H1 (cell line): ENCODE data around the gene GEMIN7. TPM values are rescaled to one million over a fixed set of nuclear protein-coding genes. Genes with fewer than 3 reads are reported as not detected.

Experiments
- CTCF ChIA-PET: fragments of 300-600 bp; sonication (Branson Sonifier 250); formaldehyde crosslinking; loops from one replicate; lab custom pipeline; 2021; ENCODE audit not compliant: partially characterized antibody; lab: Charles Lee
- POLR2A ChIA-PET: fragments of 300-600 bp; sonication (Branson Sonifier 250); formaldehyde crosslinking; loops from one replicate; lab custom pipeline; 2021; ENCODE audit warnings: inconsistent platforms; ENCODE audit not compliant: partially characterized antibody; lab: Charles Lee
- DNase-seq, 2 experiments: peaks; one replicate each; pipeline versions ENCODE4 v3.0.0 to v3.0.0-alpha.2; 2010 to 2022; ENCODE audit warnings: low spot score in 2 of 2, low read depth in 1 of 2, mixed read lengths in 1 of 2
- FAIRE-seq: peaks from 2 replicates; lab custom pipeline; 2011; peaks lifted over from hg19 to GRCh38; lab: Jason Lieb, UNC
- H2AFZ ChIP-seq: 2 replicates; pipeline ENCODE4 v1.8.1; 2012; ENCODE audit warnings: low read length, inconsistent platforms
- H2AK5ac ChIP-seq: 2 replicates; pipeline ENCODE4 v1.6.1; 2013; ENCODE audit warnings: low read depth, low read length
- H2BK120ac ChIP-seq: replicated peaks from 2 replicates; pipeline ENCODE3; 2013; ENCODE audit warnings: low read depth, low read length, inconsistent platforms
- H2BK12ac ChIP-seq: 2 replicates; pipeline ENCODE4 v1.6.1; 2013; ENCODE audit warnings: low read depth, low read length
- H2BK15ac ChIP-seq: 2 replicates; pipeline ENCODE4 v1.6.1; 2013; ENCODE audit warnings: low read length
- H2BK20ac ChIP-seq: 2 replicates; pipeline ENCODE4 v1.6.1; 2013; ENCODE audit warnings: low read length
- H2BK5ac ChIP-seq: 2 replicates; pipeline ENCODE4 v1.6.1; 2013; ENCODE audit warnings: low read depth, low read length
- H3K14ac ChIP-seq: 2 replicates; pipeline ENCODE4 v1.6.1; 2013; ENCODE audit warnings: inconsistent platforms; ENCODE audit not compliant: insufficient read length
- H3K18ac ChIP-seq: 2 replicates; pipeline ENCODE4 v1.6.1; 2013; ENCODE audit warnings: low read length; ENCODE audit errors: extremely low read depth
- H3K23ac ChIP-seq: 2 replicates; pipeline ENCODE4 v1.6.1; 2013; ENCODE audit warnings: inconsistent platforms; ENCODE audit not compliant: insufficient read length
- H3K23me2 ChIP-seq: 2 replicates; pipeline ENCODE4 v1.6.1; 2013; ENCODE audit warnings: low read depth, low read length
- H3K27ac ChIP-seq: 2 replicates; pipeline ENCODE4 v1.6.1; 2011; ENCODE audit warnings: low read depth, low read length, inconsistent platforms
- H3K27me3 ChIP-seq, 4 experiments: replicated peaks in 1 of 4; 1 replicate in 1 of 4; 2 replicates in 3 of 4; pipeline versions ENCODE4 v1.6.1 to v1.8.1; 2011 to 2013; ENCODE audit warnings: low read length in 3 of 4, mild to moderate bottlenecking in 3 of 4, inconsistent platforms in 2 of 4, mixed read lengths in 2 of 4, moderate library complexity in 1 of 4; ENCODE audit not compliant: control insufficient read depth in 3 of 4, insufficient read depth in 3 of 4; ENCODE audit errors: extremely low read depth in 1 of 4
- H3K36me3 ChIP-seq, 4 experiments: 2 replicates each; pipeline versions ENCODE4 v1.6.1 to v1.8.1; 2011 to 2013; ENCODE audit warnings: mild to moderate bottlenecking in 4 of 4, low read length in 3 of 4, moderate library complexity in 2 of 4, control low read depth in 1 of 4, inconsistent platforms in 1 of 4; ENCODE audit not compliant: insufficient read depth in 4 of 4, control insufficient read depth in 2 of 4
- H3K4ac ChIP-seq: replicated peaks from 2 replicates; pipeline ENCODE3; 2013; ENCODE audit warnings: low read length, low read depth, mixed read lengths, inconsistent platforms; ENCODE audit not compliant: insufficient read length
- H3K4me1 ChIP-seq, 4 experiments: replicated peaks in 1 of 4; 1 replicate in 1 of 4; 2 replicates in 3 of 4; pipeline versions ENCODE4 v1.6.1 to v1.8.1; 2011 to 2013; ENCODE audit warnings: low read length in 3 of 4, inconsistent platforms in 2 of 4, mixed read lengths in 1 of 4; ENCODE audit not compliant: insufficient read depth in 4 of 4, control insufficient read depth in 3 of 4
- H3K4me2 ChIP-seq, 2 experiments: 2 replicates each; pipeline versions ENCODE4 v1.6.1 to v1.8.1; 2011 to 2013; ENCODE audit warnings: low read depth in 2 of 2, low read length in 2 of 2, control low read depth in 1 of 2, inconsistent platforms in 1 of 2, mild to moderate bottlenecking in 1 of 2; ENCODE audit not compliant: insufficient read depth in 1 of 2
- H3K4me3 ChIP-seq, 4 experiments: fragments of 200-600, 300-600 bp in 1 of 4; sonication (generic), shearing (Covaris generic), sonication (Bioruptor Twin) in 1 of 4; 2 replicates each; pipeline versions ENCODE4 v1.5.1 to v1.8.1; 2011 to 2016; ENCODE audit warnings: low read length in 4 of 4, low read depth in 3 of 4, control low read depth in 2 of 4, inconsistent platforms in 2 of 4, mild to moderate bottlenecking in 2 of 4, mixed read lengths in 1 of 4, moderate library complexity in 1 of 4; ENCODE audit not compliant: insufficient read depth in 2 of 4; ENCODE audit errors: extremely low read depth in 1 of 4
- H3K56ac ChIP-seq: replicated peaks from 2 replicates; pipeline ENCODE3; 2013; ENCODE audit warnings: low read depth, mild to moderate bottlenecking, mixed read lengths, low read length, inconsistent platforms; ENCODE audit not compliant: insufficient read length
- H3K79me1 ChIP-seq: 2 replicates; pipeline ENCODE4 v1.6.1; 2013; ENCODE audit warnings: low read depth, low read length, control low read depth
- H3K79me2 ChIP-seq, 2 experiments: 2 replicates each; pipeline versions ENCODE4 v1.6.1 to v1.8.1; 2012 to 2013; ENCODE audit warnings: low read length in 2 of 2, mild to moderate bottlenecking in 2 of 2, inconsistent platforms in 1 of 2; ENCODE audit not compliant: insufficient read depth in 2 of 2, control insufficient read depth in 1 of 2
- H3K9ac ChIP-seq, 4 experiments: replicated peaks in 1 of 4; 1 replicate in 1 of 4; 2 replicates in 3 of 4; pipeline versions ENCODE4 v1.6.1 to v1.8.1; 2011 to 2013; ENCODE audit warnings: low read depth in 3 of 4, low read length in 3 of 4, control low read depth in 2 of 4, mild to moderate bottlenecking in 2 of 4, moderate library complexity in 2 of 4, inconsistent platforms in 1 of 4; ENCODE audit errors: extremely low read depth in 1 of 4
- H3K9me3 ChIP-seq, 2 experiments: 2 replicates each; pipeline versions ENCODE4 v1.6.1 to v1.8.1; 2012 to 2013; ENCODE audit warnings: mild to moderate bottlenecking in 2 of 2, moderate library complexity in 2 of 2, control low read depth in 1 of 2, inconsistent platforms in 1 of 2, low read depth in 1 of 2, low read length in 1 of 2, mixed read lengths in 1 of 2; ENCODE audit not compliant: insufficient read depth in 2 of 2
- H4K20me1 ChIP-seq, 2 experiments: replicated peaks in 1 of 2; 2 replicates each; pipeline versions ENCODE3 to v1.8.1; 2011 to 2013; ENCODE audit warnings: inconsistent platforms in 2 of 2, low read length in 2 of 2, mild to moderate bottlenecking in 1 of 2; ENCODE audit not compliant: insufficient read depth in 2 of 2, control insufficient read depth in 1 of 2
- H4K5ac ChIP-seq: 2 replicates; pipeline ENCODE4 v1.6.1; 2013; ENCODE audit warnings: low read length, low read depth, mixed read lengths, inconsistent platforms; ENCODE audit not compliant: insufficient read length
- H4K8ac ChIP-seq: 2 replicates; pipeline ENCODE4 v1.8.0; 2013; ENCODE audit warnings: mild to moderate bottlenecking, moderate library complexity, low read length, inconsistent platforms; ENCODE audit not compliant: insufficient read depth; ENCODE audit errors: extremely low read depth
- H4K91ac ChIP-seq: replicated peaks from 2 replicates; pipeline ENCODE3; 2013; ENCODE audit warnings: low read length, mixed read lengths, inconsistent platforms; ENCODE audit not compliant: insufficient read length
- BACH1 ChIP-seq: IDR thresholded peaks from 2 replicates; pipeline ENCODE4 v1.6.1; 2012; ENCODE audit warnings: low read length, improper control_type of control experiment
- CHD2 ChIP-seq: IDR thresholded peaks from 2 replicates; pipeline ENCODE4 v1.6.1; 2012; ENCODE audit warnings: low read length, improper control_type of control experiment
- FOSL1 ChIP-seq: IDR thresholded peaks from 2 replicates; pipeline ENCODE4 v1.6.1; 2011; ENCODE audit warnings: mild to moderate bottlenecking, low read depth, low read length, moderate library complexity; ENCODE audit not compliant: insufficient read depth
- JUND ChIP-seq: IDR thresholded peaks from 2 replicates; pipeline ENCODE4 v1.6.1; 2011; ENCODE audit warnings: mild to moderate bottlenecking, improper control_type of control experiment, low read length
- MAFK ChIP-seq: IDR thresholded peaks from 2 replicates; pipeline ENCODE4 v1.6.1; 2012; ENCODE audit warnings: low read depth, mild to moderate bottlenecking, improper control_type of control experiment, low read length
- SIN3A ChIP-seq, 2 experiments: IDR thresholded peaks in 1 of 2; conservative IDR thresholded peaks in 1 of 2; 2 replicates each; pipeline ENCODE4 v1.6.1; 2011 to 2012; ENCODE audit warnings: low read length in 2 of 2, improper control_type of control experiment in 1 of 2, low read depth in 1 of 2, mild to moderate bottlenecking in 1 of 2
- SIRT6 ChIP-seq: IDR thresholded peaks from one replicate; pipeline ENCODE4 v1.7.1; 2012; ENCODE audit warnings: low read length, inconsistent platforms
- SRF ChIP-seq: IDR thresholded peaks from 2 replicates; pipeline ENCODE4 v1.6.1; 2011; ENCODE audit warnings: mild to moderate bottlenecking, low read depth, low read length, moderate library complexity
- YY1 ChIP-seq: IDR thresholded peaks from 2 replicates; pipeline ENCODE4 v1.6.1; 2011; ENCODE audit warnings: low read depth, mild to moderate bottlenecking, low read length
- WGBS, 2 experiments: shearing (Covaris generic) in 1 of 2; methylation state at CpG; one replicate each; pipeline versions ENCODE4 v1.1.6 to v1.1.7; 2013 to 2015; ENCODE audit warnings: low lambda C conversion rate in 2 of 2, mixed read lengths in 2 of 2, inconsistent platforms in 1 of 2, low coverage in 1 of 2, missing lambda C conversion rate in 1 of 2; ENCODE audit not compliant: insufficient replicate concordance in 2 of 2, insufficient coverage in 1 of 2, insufficient read length in 1 of 2; ENCODE audit errors: extremely low coverage in 1 of 2, missing lambda C conversion rate in 1 of 2; 5-methylcytosine and 5-hydroxymethylcytosine counted together
- polyA plus RNA-seq, 7 experiments: library from polyadenylated mRNA; depleted of rRNA in 3 of 7; stranded (reverse) in 5 of 7; unstranded in 2 of 7; fragments of >200 nt in 5 of 7; fragments of 200-250 nt in 2 of 7; gene quantifications; 1 replicate in 5 of 7; 2 replicates in 1 of 7; 4 replicates in 1 of 7; pipeline versions ENCODE4 v1.2.1 to v1.2.3, GENCODE V29; 2011 to 2013; ENCODE audit warnings: missing spikeins in 2 of 7, mixed read lengths in 2 of 7
- total RNA-seq: library from RNA; stranded (reverse); fragmentation: NEBNext Ultra II Directional; extraction: Animal tissue kit (Norgen Biotek cat#: 25700); gene quantifications from 2 replicates; pipeline ENCODE4 v1.2.1, GENCODE V29; 2021
- TF ChIP-seq, protein P1 (sequence below), 3 experiments: IDR thresholded peaks; 1 replicate in 2 of 3; 2 replicates in 1 of 3; pipeline versions ENCODE4 v1.5.1 to v1.6.1; 2011; ENCODE audit warnings: low read length in 3 of 3, mild to moderate bottlenecking in 3 of 3, inconsistent platforms in 2 of 3, low read depth in 1 of 3, moderate library complexity in 1 of 3; ENCODE audit not compliant: insufficient read depth in 1 of 3; ENCODE audit errors: control extremely low read depth in 1 of 3

Gene GEMIN7
- total and polyA plus RNA-seq, 2 of the 8 experiments (the other 6 are each of a cell fraction or from before 2014, with no cell fraction given), result 48.0 to 91.6 TPM

DNA sequence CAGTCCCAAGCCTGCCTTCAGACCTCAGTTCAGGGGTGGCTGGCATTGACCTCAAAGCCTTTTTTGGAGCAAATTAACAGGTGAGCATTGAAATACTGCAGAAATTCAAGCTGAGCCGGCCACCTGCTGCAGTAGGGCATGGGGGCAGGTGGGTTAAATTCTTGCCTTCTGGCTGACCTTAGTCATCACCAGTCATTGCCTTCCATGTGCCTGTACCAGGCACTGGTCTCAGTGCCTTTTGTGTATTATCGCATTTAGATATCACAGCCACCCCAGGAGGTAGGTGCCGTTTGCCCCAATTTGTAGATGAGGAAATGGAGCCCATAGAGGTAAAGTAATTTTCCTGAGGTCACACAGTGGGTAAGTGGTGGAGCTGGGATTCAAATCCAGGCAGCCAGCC is 21.1 kb downstream of the GEMIN7 start:
- H3K79me2 ChIP-seq, result peaks cover 23 to 100% of the 10 kb centered on the region in 2 experiments; a peak in 3 of 4 replicates
- no peaks in the 10 kb centered on the region for H3K23me2 ChIP-seq
- H3K79me1 ChIP-seq, result peaks cover 72% of the 10 kb centered on the region
- FAIRE-seq (no peak), DNase-seq (no peak)
- no peak overlapping the region for H2AFZ ChIP-seq
- no peak overlapping the region for H2BK120ac ChIP-seq
- no peak overlapping the region for H3K4me3 ChIP-seq
- H3K4me2 ChIP-seq, result no peak overlapping the region; a peak in 1 of 4 replicates
- no peak overlapping the region for H3K27ac ChIP-seq
- H3K9ac ChIP-seq, result no peak overlapping the region
- H2BK12ac ChIP-seq, result no peak overlapping the region
- H3K23ac ChIP-seq, result no peak overlapping the region
- H2BK5ac ChIP-seq, result no peak overlapping the region
- H3K9me3 ChIP-seq, result no peaks in the 10 kb centered on the region
- no peaks in the 10 kb centered on the region; a peak in 2 of 8 replicates for H3K36me3 ChIP-seq
- no peak overlapping the region for H3K56ac ChIP-seq
- no peak overlapping the region for H4K5ac ChIP-seq
- no peak overlapping the region for H2BK15ac ChIP-seq
- H4K91ac ChIP-seq, result no peak overlapping the region
- no peak overlapping the region for H3K14ac ChIP-seq
- H2AK5ac ChIP-seq, result no peak overlapping the region
- POLR2A ChIA-PET, result interaction anchor here (1.2 to 8.4 kb wide), 6 partner anchors 8 to 30 kb away, joined by 3 to 70 read pairs (median 6); partner anchors contain the start of gene PPP1R37
- WGBS, 2 experiments, result 78% methylated on average over 3 of the region's 3 CpGs; no CpG with 5 or more reads in 1 of the 2 experiments
- no peak overlapping the region for H4K8ac ChIP-seq
- H3K4me1 ChIP-seq, result peaks cover 0 to 36% (median 18%) of the 10 kb centered on the region in 4 experiments; a peak in 6 of 7 replicates
- H2BK20ac ChIP-seq, result no peak overlapping the region
- H3K4ac ChIP-seq, result no peak overlapping the region
- no peaks in the 10 kb centered on the region for H3K27me3 ChIP-seq
- H3K18ac ChIP-seq, result no peak overlapping the region
- H4K20me1 ChIP-seq, result peaks cover 79 to 84% of the 10 kb centered on the region in 2 experiments
- CTCF ChIA-PET, result interaction anchor here (1.1 to 8.3 kb wide), 2 partner anchors 11 to 24 kb away, joined by 3 to 57 read pairs; no protein-coding TSS in a partner anchor
- TF ChIP-seq SIRT6 (no peak), SRF (no peak), CHD2 (no peak), FOSL1 (no peak), MAFK (no peak), SIN3A (conservative IDR thresholded peaks at IDR 0.05 in 1 of 2, IDR thresholded peaks at IDR 0.05 in 1 of 2; ENCODE audit: low read depth in 1 of 2, low read length in 2 of 2) (no peak), BACH1 (no peak), JUND (no peak), YY1 (no peak)
- TF ChIP-seq, protein P1, sequence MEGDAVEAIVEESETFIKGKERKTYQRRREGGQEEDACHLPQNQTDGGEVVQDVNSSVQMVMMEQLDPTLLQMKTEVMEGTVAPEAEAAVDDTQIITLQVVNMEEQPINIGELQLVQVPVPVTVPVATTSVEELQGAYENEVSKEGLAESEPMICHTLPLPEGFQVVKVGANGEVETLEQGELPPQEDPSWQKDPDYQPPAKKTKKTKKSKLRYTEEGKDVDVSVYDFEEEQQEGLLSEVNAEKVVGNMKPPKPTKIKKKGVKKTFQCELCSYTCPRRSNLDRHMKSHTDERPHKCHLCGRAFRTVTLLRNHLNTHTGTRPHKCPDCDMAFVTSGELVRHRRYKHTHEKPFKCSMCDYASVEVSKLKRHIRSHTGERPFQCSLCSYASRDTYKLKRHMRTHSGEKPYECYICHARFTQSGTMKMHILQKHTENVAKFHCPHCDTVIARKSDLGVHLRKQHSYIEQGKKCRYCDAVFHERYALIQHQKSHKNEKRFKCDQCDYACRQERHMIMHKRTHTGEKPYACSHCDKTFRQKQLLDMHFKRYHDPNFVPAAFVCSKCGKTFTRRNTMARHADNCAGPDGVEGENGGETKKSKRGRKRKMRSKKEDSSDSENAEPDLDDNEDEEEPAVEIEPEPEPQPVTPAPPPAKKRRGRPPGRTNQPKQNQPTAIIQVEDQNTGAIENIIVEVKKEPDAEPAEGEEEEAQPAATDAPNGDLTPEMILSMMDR (IDR thresholded peaks at IDR 0.05; ENCODE audit: control extremely low read depth in 1 of 3, insufficient read depth in 1 of 3, low read depth in 1 of 3, low read length in 3 of 3), result no peak
